ENCODE results near the gene VAX1.
"Not testable (repeated sequence)": the region's sequence is repeated elsewhere in the genome, so short reads cannot be mapped to it uniquely, and the experiment has no call there.

VAX1 gene

DNA sequence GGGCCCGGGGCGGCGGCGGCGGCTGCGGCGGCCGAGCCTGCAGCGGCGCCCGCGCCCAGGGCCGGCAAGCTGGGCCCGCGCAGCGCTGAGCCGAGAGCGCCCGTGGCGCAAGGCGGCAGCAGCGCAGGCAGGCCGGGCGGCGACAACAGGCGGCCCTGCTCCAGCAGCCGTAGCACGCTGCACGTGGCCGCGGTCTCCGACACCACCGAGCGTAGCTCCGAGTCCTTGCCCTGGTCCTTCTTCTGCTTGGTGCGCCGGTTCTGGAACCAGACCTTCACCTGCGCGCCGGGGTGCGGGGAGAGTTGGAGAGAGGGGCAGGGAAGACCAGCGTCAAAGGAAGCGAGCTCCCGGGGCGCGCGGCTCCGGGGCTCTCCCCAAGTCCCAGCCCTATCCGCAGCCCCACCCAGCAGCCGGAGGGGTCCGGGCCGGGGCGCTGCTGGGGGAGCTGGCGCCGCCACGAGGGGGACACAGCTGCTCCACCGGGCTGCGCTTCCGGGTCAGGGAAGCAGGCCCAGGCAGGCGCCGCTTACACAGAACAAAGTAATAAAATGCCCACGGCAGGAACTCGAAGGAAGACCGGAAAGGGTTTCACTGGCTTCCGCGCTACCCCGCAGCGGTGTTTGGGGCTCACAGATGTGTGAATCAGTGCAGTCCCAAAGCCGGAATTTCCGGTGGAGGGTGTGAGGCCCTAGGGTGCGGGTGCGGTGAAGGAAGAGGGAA is 3.6 kb downstream of the VAX1 start:
- no peak for DNase-seq

- DNase-seq, result no peak
Observed at GRCh38 chr10:117134056-117134305, 4.1 kb downstream of the VAX1 start.

- DNase-seq, result no peak
Observed at GRCh38 chr10:117133273-117134055, 4.6 kb downstream of the VAX1 start.

DNA sequence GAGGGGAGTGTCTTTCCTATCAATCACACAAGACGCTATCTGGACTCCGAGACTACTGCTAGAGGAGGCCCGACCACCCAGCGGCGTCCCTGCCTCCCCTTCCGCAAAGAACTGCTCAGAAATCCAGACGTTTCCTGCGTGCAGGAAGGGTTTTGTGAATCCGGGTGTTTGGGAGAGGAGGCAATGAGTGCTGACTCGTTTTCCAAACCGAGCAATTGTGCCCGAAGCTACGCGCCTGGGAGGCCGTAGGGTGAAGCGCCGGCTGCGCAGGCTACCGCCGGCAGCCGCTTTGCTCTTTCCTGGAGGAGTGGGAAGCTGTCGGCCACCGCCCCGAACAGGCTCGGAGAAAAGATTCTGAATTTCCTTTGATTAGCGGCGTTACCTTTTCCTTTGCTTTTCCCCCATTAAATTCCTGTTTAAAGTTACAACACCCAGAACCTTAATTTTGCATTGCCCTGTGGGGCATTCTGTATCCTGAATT is 5.3 kb downstream of the VAX1 start:
- DNase-seq, result no peak

DNA sequence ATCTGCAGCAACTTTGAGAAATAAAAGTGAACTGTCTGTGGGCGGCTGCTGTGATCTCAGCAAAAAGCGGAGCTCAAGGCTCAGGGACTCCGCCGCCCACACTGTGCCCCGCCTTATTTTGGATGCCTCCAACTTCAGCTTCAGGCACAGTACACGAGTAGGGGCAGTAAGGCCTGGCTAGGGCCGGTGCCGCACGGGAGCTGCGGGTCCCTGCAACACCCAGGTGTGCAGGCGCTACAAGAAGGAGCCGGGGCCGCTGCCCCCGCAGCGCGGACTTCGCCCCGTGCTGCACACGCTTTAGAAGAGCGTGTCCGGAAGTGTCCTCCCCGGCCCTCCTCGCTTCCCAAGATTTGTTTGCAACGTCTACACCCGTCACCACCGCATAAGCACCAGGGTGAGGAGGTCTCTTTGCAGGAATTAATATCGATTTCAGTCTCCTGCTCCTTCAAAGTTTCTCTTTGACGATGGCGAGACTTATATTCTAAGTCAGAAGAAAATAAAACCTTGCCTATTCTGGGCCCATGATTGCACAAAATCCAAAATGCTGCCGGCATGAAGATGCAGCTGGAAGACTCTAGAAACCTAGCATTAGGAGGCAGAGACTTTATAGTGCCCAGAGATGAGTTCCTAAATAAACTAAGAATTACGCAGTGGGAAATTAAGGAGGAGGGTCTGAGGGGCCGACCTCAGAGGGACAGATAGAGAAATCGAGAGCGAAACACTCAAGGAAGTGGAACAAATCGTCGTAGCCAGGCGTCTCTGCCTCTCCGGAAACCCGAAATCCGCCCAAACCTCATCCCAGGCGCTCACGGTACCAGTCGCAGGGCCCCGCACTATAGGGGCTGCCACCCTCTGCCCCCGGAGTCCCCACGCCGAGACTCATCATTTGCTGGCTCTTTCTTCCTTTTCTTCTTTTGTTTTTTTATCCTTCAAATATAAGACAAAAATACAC is 6.4 kb downstream of the VAX1 start:
- DNase-seq, result no peak

- no peak for DNase-seq
Observed at GRCh38 chr10:117130862-117131375, 7.2 kb downstream of the VAX1 start.

DNA sequence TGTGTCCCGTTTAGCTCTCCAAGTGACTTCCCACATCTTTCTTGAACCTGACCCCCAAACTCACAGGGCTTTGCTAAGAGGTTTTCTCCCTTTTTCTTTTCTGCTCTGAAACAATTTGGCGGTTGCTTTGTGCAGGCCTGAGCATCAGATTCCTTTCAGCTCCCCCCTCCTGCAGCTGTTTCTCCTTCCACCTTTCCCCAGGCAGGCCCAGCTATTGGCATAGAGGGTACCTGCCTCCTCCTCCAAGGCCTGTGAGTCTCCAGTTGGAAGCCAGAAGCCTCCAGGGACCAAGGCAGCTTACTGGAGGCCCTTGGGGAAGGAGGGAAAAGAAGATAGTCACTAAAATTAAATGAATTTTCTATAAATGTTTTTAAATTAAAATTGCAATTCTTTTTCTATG is 7.7 kb downstream of the VAX1 start:
- DNase-seq, result no peak

DNA sequence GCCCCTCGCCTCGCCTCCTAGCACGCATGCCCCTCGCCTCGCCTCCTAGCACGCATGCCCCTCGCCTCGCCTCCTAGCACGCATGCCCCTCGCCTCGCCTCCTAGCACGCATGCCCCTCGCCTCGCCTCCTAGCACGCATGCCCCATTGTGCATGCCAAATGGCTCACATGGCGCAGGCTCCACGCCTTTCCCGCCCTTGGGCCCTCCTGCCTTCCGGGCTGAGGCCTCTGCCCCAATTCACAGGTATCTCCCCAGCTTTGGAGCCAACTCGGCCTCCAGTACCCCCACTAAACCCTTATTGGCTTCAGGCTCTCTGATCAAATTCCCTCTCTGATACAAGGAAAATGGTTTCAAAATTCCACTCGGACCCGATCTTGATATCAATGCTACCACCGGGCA is 11.4 kb downstream of the VAX1 start:
- not testable (repeated sequence) for DNase-seq

- no peak for DNase-seq
Observed at GRCh38 chr10:117126034-117126433, 12.0 kb downstream of the VAX1 start.

DNA sequence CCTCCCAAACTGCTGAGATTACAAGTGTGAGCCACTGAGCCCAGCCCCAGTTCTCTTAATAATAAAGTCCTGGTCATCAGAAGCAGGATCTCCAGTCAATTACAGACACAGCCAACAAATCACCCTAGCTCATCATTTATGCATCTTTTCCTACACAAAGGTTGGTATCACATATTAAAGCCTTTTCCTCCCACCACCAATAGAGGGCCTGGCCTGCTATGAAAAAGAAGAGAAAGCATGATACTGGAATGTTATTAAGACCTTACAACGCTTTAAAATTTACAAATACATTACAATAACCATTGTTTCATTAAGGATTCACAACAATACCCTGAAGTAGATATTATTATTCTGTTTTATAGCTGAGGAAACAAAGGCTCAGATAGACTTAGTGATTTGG is 25.9 kb downstream of the VAX1 start:
- DNase-seq, result no peak

DNA sequence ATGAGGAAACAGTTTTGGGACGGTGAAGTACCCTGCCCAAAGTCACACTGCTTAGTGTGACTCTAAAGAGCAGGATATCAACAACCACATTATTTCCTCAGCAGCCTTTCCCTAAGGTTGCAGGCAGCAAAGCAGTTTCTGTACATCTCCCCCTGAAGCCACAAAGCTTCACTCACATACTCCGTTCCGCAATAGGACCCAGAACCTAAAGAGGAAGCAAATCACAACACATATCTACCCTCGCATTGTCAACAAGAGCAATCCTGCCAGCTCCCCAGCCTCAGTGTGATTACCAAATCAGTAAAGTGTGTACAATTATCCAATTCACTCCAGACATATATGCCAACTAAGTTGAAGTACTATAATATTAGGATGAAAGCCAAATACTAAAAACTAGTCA is 30.8 kb downstream of the VAX1 start:
- DNase-seq, result no peak

- DNase-seq, result peak; percentile 69
Observed at GRCh38 chr10:117096599-117097201, 41.4 kb downstream of the VAX1 start.

DNA sequence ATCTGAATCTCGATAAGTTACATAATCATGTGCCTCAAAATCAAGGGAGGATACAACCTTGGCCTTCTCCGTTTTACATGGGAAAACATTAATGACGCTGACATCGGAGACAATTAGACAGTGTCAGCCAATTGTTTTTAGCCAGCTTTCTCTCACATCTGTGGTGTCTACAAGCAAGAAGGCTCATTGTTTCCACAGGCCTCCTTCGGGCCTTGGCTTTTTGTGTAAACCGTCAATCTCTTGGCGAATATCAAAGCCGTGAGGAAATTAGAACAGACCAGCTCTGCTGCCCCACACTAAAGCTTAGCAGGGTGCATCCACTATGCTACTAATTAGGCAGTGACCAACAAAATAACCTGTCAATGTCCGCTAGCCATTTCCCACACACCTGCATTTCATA is 43.2 kb downstream of the VAX1 start:
- DNase-seq, result no peak

GRCh38 chr10:117092386-117092785 is 45.7 kb downstream of the VAX1 start:
- DNase-seq, result no peak

DNA sequence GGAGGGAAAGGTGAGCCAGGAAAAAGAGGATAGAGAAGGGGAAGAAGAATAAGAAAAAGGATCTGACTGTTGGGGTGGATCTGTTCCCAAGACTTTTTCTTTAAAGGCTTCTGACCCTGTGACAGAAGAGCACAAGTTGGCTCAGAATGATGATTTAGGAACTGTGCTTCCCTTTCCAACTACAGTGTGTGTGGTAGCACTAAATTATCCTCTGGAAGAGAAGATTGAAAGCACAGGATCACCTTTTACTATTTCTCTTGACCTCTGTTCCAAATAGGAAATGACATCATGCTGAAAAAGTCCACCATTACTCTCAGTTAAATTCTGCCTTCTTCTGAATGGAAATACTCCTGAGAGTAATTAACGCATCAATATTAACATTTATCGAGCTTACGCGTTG is 47.2 kb downstream of the VAX1 start:
- no peak for DNase-seq

- DNase-seq, result no peak
Observed at GRCh38 chr10:117087521-117087920, 50.5 kb downstream of the VAX1 start.

GRCh38 chr10:117086546-117086945 is 51.5 kb downstream of the VAX1 start:
- DNase-seq, result no peak

DNA sequence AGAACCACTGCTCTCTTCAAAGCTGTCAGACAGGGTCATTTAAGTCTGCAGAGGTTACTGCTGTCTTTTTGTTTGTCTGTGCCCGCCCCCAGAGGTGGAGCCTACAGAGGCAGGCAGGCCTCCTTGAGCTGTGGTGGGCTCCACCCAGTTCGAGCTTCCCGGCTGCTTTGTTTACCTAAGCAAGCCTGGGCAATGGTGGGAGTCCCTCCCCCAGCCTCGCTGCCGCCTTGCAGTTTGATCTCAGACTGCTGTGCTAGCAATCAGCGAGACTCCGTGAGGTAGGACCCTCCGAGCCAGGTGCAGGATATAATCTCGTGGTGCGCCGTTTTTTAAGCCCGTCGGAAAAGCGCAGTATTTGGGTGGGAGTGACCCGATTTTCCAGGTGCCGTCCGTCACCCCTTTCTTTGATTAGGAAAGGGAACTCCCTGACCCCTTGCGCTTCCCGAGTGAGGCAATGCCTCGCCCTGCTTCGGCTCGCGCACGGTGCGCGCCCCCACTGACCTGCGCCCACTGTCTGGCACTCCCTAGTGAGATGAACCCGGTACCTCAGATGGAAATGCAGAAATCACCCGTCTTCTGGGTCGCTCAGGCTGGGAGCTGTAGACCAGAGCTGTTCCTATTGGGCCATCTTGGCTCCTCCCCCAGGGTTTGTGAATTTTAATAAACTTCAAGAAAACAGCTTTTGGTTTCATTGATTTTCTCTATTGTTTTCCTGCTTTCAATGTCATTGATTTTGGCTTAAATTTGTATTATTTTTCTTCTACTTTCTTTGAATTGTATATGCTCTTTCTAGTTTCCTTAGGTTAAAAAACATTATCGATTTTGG is 53.4 kb downstream of the VAX1 start:
- DNase-seq, result not testable (repeated sequence)
